SJCRH30 (cell line): ENCODE measurements around the gene LAMA5. TPM values are rescaled to one million over a fixed set of nuclear protein-coding genes. Genes with fewer than 3 reads are reported as not detected.

Experiments
- DNase-seq, 2 experiments: peaks; one replicate each; pipeline ENCODE4 v3.0.0-alpha.2; 2015 to 2020
- H3K27ac ChIP-seq: fragments of 250-450 bp; sonication (Bioruptor Pico); 2 replicates; pipeline ENCODE4 v1.5.1; 2020; ENCODE audit warnings: mild to moderate bottlenecking, moderate library complexity
- H3K27me3 ChIP-seq: fragments of 250-450 bp; sonication (Bioruptor Pico); 2 replicates; pipeline ENCODE4 v1.5.1; 2020; ENCODE audit warnings: mild to moderate bottlenecking, moderate library complexity
- H3K36me3 ChIP-seq: fragments of 250-450 bp; sonication (Bioruptor Pico); 2 replicates; pipeline ENCODE4 v1.5.1; 2020; ENCODE audit warnings: mild to moderate bottlenecking, moderate library complexity
- H3K4me1 ChIP-seq: fragments of 250-450 bp; sonication (Bioruptor Pico); 2 replicates; pipeline ENCODE4 v1.5.1; 2020; ENCODE audit warnings: mild to moderate bottlenecking, moderate library complexity
- H3K4me3 ChIP-seq: fragments of 250-450 bp; sonication (Bioruptor Pico); 2 replicates; pipeline ENCODE4 v1.5.1; 2020; ENCODE audit warnings: mild to moderate bottlenecking, moderate library complexity
- H3K9me3 ChIP-seq: fragments of 250-450 bp; sonication (Bioruptor Pico); replicated peaks from 2 replicates; pipeline ENCODE4 v1.5.1; 2020; ENCODE audit warnings: mild to moderate bottlenecking, moderate library complexity
- total RNA-seq: library from RNA; depleted of rRNA; stranded (reverse); fragments of >200 nt; shearing (Covaris generic); gene quantifications from 2 replicates; pipeline ENCODE4 v1.2.3, GENCODE V29; 2014

The LAMA5 gene
- total RNA-seq, 1 experiment from 2014 or later, result 43.8 TPM

DNA sequence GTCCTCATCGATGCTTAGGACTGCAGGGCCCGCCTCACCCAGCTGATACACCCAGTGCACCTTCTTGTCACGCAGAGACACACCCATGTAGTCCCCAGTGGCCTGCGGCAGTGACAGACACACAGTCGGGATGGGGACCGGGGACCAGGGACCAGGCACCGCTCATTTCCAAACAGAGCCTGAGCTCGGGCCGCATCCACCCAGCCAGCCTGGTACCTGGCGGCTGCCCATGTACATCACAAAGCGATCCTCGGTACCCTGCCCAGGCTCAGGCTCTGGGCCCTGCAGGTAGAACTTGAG lies 52.8 kb downstream of the LAMA5 start:
- Histone ChIP-seq H3K4me1 (no peaks in the 10 kb centered on the region), H3K36me3 (peaks cover 56% of the 10 kb centered on the region), H3K27me3 (no peaks in the 10 kb centered on the region), H3K27ac (no peak overlapping the region), H3K4me3 (no peak overlapping the region), H3K9me3 (no peaks in the 10 kb centered on the region)
- DNase-seq, result no peak

GRCh38 chr20:62313460-62314338 lies 53.4 kb downstream of the LAMA5 start:
- Histone ChIP-seq H3K27me3 (no peaks in the 10 kb centered on the region), H3K36me3 (peaks cover 62% of the 10 kb centered on the region), H3K4me3 (no peak overlapping the region), H3K9me3 (no peaks in the 10 kb centered on the region), H3K4me1 (no peaks in the 10 kb centered on the region), H3K27ac (no peak overlapping the region)
- DNase-seq, result no peak

DNA sequence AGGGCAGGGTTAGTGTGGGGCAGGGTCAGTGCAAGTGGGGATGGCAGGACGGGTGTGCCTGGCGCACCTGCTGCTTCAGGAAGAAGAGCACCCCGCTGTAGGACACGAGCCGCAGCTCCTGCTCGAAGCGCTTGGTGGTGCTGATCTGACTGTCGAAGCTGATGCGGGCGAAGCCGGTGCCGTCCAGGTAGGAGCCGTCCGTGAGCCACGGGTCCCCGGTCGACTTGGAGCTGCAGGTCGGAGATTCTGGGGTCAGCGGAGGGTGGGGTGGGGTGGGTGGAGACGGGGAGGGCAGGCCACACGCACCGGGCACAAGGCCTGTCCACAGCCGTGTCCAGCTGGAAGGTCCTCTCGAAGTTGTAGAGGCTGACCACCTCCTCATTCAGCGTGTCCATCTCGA lies 54.1 kb downstream of the LAMA5 start:
- H3K9me3 ChIP-seq, result no peaks in the 10 kb centered on the region
- peaks cover 69% of the 10 kb centered on the region for H3K36me3 ChIP-seq
- no peaks in the 10 kb centered on the region for H3K4me1 ChIP-seq
- H3K27me3 ChIP-seq, result no peaks in the 10 kb centered on the region
- DNase-seq, result no peak
- H3K27ac ChIP-seq, result no peak overlapping the region
- H3K4me3 ChIP-seq, result no peak overlapping the region

- no peak overlapping the region for H3K4me3 ChIP-seq
- H3K27me3 ChIP-seq, result no peaks in the 10 kb centered on the region
- DNase-seq, result no peak
- peaks cover 73% of the 10 kb centered on the region for H3K36me3 ChIP-seq
- no peaks in the 10 kb centered on the region for H3K4me1 ChIP-seq
- H3K9me3 ChIP-seq, result no peaks in the 10 kb centered on the region
- H3K27ac ChIP-seq, result no peak overlapping the region
These were observed 54.5 kb downstream of the LAMA5 start for GRCh38 chr20:62312662-62312977.

- no peak overlapping the region for H3K27ac ChIP-seq
- H3K4me1 ChIP-seq, result no peaks in the 10 kb centered on the region
- DNase-seq, result no peak
- H3K36me3 ChIP-seq, result peaks cover 73% of the 10 kb centered on the region
- no peaks in the 10 kb centered on the region for H3K27me3 ChIP-seq
- no peaks in the 10 kb centered on the region for H3K9me3 ChIP-seq
- no peak overlapping the region for H3K4me3 ChIP-seq
These were observed 55.1 kb downstream of the LAMA5 start for GRCh38 chr20:62311832-62312661.

GRCh38 chr20:62311150-62311549 lies 56.0 kb downstream of the LAMA5 start:
- H3K36me3 ChIP-seq, result peaks cover 74% of the 10 kb centered on the region
- H3K4me3 ChIP-seq, result no peak overlapping the region
- no peak for DNase-seq
- no peaks in the 10 kb centered on the region for H3K27me3 ChIP-seq
- no peaks in the 10 kb centered on the region for H3K4me1 ChIP-seq
- no peaks in the 10 kb centered on the region for H3K9me3 ChIP-seq
- H3K27ac ChIP-seq, result no peak overlapping the region

DNA sequence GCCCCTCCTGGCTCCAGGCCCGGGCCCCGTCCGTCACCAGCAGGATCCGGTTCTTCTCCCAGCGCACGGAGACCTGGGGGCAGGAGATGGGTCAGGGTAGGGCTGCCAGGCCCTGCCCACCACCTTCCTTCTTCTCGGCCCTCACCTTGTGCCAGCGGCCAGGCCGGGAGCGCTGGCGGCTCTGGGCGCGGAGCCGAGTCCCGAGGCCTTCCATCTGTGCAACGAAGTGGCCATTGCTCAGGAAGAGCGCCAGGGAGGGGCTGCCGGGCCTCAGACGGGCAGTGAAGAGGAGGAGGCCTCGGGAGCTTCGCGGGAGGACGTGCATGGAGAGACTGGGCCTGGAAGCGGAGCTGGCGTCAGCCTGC lies 56.4 kb downstream of the LAMA5 start:
- Histone ChIP-seq H3K4me1 (no peaks in the 10 kb centered on the region), H3K36me3 (peaks cover 74% of the 10 kb centered on the region)

GRCh38 chr20:62309947-62310756 lies 57.0 kb downstream of the LAMA5 start:
- H3K36me3 ChIP-seq, result peaks cover 77% of the 10 kb centered on the region
- no peak for DNase-seq

More for the DNA sequence above, 56.4 kb downstream of the LAMA5 start:
- Histone ChIP-seq H3K4me3 (no peak overlapping the region), H3K27ac (no peak overlapping the region), H3K27me3 (no peaks in the 10 kb centered on the region), H3K9me3 (no peaks in the 10 kb centered on the region)
- DNase-seq, result no peak

GRCh38 chr20:62309198-62309944 lies 57.7 kb downstream of the LAMA5 start:
- Histone ChIP-seq H3K4me3 (no peak overlapping the region), H3K9me3 (no peaks in the 10 kb centered on the region), H3K27ac (no peak overlapping the region), H3K36me3 (peaks cover 77% of the 10 kb centered on the region), H3K4me1 (peaks cover 2% of the 10 kb centered on the region; the same call in 1 of the 2 replicates), H3K27me3 (no peaks in the 10 kb centered on the region)
- DNase-seq, result no peak

More at GRCh38 chr20:62309947-62310756, 57.0 kb downstream of the LAMA5 start:
- Histone ChIP-seq H3K27ac (no peak overlapping the region), H3K9me3 (no peaks in the 10 kb centered on the region), H3K4me3 (no peak overlapping the region), H3K27me3 (no peaks in the 10 kb centered on the region), H3K4me1 (no peaks in the 10 kb centered on the region)

- DNase-seq, result no peak
- no peak overlapping the region for H3K27ac ChIP-seq
- peaks cover 83% of the 10 kb centered on the region for H3K36me3 ChIP-seq
- H3K4me3 ChIP-seq, result no peak overlapping the region
- no peaks in the 10 kb centered on the region for H3K27me3 ChIP-seq
- H3K9me3 ChIP-seq, result no peaks in the 10 kb centered on the region
- peaks cover 7% of the 10 kb centered on the region for H3K4me1 ChIP-seq
These were observed 58.9 kb downstream of the LAMA5 start for GRCh38 chr20:62308102-62308822.

DNA sequence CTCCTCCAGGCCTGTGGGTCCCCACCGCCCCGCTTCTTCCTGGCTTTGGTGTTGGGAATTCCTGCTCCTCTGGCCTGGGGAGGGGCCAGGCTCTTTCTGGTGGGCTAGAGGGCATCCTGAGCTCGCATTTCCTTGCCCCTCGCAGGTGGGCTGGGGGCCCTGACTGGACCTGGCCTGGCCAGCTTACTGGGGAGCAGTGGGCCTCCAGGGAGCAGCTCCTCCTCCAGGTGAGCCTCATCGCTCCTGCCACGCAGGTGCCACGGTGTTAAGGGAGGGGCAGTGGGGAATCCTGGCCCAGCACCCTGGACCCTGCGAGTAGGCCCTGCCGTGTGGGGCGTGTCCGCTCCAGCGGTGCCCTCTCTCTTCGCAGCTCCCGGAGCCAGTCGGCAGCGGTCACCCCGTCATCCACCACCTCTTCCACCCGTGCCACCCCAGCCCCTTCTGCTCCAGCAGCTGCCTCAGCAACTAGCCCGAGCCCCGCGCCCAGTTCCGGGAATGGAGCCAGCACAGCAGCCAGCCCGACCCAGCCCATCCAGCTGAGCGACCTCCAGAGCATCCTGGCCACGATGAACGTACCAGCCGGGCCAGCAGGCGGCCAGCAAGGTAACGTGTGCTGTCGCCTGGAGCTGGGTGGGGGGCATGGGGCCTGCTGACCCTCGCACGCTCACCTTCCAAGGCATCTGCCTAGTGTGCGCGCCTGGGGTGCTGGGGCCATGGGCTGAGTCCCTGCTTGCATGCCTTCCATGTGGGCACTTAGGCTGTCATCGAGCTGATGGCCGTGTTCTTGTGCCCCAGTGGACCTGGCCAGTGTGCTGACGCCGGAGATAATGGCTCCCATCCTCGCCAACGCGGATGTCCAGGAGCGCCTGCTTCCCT lies 59.6 kb downstream of the LAMA5 start:
- H3K36me3 ChIP-seq, result peaks cover 80% of the 10 kb centered on the region
- no peak overlapping the region for H3K27ac ChIP-seq
- peaks cover 7% of the 10 kb centered on the region for H3K4me1 ChIP-seq
- H3K4me3 ChIP-seq, result no peak overlapping the region
- DNase-seq, result no peak
- no peaks in the 10 kb centered on the region for H3K9me3 ChIP-seq
- H3K27me3 ChIP-seq, result no peaks in the 10 kb centered on the region

DNA sequence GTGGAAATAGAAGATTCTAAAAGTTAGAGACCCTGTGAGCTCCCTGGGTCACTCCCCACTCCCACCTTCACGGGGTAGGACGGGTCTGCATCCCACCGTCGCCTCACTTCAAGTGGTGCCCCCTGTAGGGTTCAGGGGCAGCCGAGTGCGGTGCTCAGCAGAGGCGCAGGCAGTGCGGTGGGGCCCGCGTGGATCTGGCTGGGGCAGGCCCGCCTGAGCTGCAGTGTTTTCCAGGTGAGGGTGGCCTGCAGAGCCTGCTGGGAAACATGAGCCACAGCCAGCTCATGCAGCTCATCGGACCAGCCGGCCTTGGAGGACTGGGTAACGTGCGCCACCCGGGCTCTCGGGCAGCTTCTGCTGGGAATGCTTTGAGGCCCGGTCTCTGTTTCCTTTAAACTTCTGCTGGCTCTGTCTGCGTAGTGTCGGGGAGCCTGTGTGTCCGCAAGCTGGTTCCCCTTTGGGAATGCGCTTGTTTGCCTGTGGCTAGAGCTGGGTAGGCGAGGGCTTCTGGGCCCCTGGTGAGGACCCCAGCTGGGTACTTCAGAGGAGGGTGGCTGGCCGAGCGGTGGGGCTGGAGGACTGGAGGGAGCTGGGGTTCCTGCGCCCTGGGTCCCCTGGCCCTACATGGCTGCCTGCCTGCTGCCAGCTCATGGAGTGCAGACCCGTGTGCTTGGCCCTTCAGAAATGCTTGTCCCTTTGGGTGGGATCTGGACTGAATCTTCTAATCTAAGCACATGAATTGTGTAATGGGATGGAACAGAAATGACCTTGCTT lies 60.5 kb downstream of the LAMA5 start:
- no peaks in the 10 kb centered on the region for H3K27me3 ChIP-seq
- H3K9me3 ChIP-seq, result no peaks in the 10 kb centered on the region
- no peak for DNase-seq
- peaks cover 75% of the 10 kb centered on the region for H3K36me3 ChIP-seq
- no peak overlapping the region for H3K27ac ChIP-seq
- H3K4me3 ChIP-seq, result no peak overlapping the region
- H3K4me1 ChIP-seq, result peaks cover 7% of the 10 kb centered on the region
